ENCODE results near the gene TIGD1.
"Not testable (repeated sequence)": the region's sequence is repeated elsewhere in the genome, so short reads cannot be mapped to it uniquely, and the experiment has no call there.

TIGD1 gene

DNA sequence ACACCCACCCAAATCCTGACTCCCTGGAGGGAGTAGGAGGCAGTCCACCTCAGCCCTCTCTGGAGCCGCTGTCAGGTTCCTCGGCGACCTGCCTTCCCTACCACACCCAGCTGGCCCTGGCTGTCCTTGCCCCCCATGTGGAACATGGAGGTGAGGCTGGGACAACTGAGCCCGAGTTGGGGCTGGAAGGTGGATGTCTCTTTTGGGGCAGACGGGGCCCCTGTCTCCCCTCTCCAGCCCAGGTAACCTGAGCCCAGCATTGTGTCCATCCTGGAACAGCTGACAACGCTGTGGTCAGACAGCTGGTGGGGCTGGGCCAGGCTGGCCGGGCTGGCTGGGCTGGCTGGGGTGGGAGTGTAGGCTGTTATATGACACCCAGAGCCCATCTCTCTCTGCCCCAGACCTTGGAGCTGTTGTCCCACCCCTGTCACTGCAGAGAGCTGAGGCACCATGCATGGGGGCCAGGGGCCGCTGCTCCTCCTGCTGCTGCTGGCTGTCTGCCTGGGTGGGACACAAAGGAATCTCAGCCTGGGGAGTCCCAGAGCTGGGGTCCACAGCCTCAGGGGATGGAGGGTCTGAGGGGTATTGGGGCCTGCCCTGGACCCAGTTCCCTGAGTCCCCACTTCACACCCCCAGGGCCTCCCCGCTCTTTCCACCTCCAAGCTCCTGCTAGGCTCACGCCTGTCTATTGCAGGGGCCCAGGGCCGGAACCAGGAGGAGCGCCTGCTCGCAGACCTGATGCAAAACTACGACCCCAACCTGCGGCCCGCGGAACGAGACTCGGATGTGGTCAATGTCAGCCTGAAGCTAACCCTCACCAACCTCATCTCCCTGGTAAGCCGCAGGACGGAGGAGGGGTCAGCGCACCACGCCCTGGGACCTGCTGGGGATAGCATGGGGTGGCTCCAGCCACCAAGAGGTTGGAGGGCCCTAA, 10.8 kb downstream of the TIGD1 start, which contains the start of gene CHRNG:
TSS of gene CHRNG (plus strand) at position 395 of the 934 bp plus-strand sequence. CDS start at position 451, 56 bp downstream.
- DNase-seq (ENCODE audit: low read depth in 2 of 2), result no peak

DNA sequence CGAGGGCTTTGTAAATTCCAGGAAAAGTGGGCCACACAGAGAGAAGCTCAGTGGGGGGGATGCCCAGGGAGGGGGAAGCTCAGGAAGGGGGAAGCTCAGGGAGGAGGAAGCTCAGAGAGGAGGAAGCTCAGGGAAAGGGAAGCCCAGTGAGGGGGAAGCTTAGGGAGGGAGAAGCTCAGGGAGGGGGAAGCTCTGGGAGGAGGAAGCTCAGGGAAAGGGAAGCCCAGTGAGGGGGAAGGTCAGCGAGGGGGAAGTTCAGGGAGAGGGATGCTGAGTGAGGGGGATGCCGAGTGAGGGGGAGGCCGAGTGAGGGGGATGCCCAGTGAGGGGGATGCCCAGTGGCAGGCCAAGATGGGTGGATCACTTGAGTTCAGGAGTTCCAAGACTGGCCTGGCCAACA, 11.7 kb downstream of the TIGD1 start:
- no peak for DNase-seq (ENCODE audit: low read depth in 2 of 2)

DNA sequence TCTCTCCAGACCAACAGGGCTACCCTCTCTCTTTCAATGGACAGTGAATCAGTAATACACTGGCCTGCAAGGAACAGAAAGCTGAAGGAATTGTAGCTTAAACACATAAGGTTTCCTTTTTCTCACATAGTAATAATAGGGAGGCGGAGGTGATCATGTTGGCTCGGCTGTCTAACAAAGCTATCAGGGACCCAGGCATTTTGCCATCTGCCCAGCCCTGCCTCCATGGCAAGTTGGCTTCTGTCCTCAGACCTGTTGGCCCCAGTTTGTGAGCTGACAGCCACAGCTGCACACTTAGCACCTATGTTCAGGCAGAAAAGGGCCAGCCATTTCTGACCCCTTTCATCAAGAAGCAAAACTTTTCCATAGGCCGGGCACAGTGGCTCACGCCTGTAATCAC, 12.9 kb downstream of the TIGD1 start:
- no peak for DNase-seq (ENCODE audit: low read depth in 2 of 2)

DNA sequence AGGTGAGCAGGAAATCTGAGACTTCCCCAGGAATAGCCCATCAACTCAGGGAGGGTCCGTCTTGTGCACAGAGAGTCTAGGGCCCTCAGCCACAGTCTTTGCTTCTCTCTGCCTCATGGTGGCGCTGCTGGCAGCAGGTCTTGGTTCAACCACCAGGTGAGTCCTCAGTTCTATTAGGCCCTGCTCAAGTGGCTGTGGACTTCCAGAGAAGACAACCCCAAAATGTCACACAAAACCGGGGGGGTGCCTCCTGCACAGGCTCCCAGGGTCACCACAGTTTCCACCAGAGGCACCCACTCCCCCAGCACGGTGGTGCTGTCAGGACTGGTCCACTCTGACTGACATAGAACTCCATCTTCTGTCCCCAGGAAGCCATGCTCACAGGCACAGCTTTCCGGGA, 13.3 kb downstream of the TIGD1 start:
- DNase-seq (ENCODE audit: low read depth in 2 of 2), result no peak

DNA sequence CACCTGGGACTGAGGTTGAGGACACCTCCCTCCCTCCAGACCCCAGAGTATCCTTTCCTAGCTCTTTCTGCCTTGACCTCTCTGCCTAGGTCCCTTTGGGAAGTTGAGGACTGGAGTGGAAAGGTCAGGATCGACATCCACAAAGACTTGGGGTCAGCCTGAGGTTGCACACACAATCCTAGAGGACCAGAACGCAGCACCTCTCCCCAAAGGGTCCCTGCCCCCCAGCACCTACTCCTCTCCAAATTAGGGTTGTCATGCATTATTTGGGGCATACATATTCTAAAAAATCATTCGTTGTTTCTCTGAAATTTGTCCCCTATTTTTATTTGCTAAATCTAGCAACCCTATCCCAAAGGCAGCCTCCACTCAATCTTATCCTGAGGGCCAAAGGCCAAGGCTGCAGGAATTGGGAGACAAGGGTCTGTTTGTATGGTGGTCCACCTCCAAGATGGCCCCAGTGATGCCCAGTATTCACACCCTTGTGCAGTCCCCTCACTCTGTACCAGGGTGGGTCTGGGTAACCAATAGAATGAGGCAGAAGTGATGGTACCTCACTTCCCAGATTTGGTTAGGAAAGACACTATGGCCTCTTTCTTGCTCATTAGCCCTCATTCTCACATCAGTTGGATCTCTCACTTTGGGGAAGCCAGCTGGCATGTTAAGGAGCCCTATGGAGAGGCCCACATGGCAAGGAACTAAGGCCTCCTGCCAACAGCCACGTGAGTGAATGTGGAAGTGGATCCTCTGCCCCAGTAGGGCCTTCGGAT, 14.4 kb downstream of the TIGD1 start:
- no peak for DNase-seq (ENCODE audit: low read depth in 2 of 2)

DNA sequence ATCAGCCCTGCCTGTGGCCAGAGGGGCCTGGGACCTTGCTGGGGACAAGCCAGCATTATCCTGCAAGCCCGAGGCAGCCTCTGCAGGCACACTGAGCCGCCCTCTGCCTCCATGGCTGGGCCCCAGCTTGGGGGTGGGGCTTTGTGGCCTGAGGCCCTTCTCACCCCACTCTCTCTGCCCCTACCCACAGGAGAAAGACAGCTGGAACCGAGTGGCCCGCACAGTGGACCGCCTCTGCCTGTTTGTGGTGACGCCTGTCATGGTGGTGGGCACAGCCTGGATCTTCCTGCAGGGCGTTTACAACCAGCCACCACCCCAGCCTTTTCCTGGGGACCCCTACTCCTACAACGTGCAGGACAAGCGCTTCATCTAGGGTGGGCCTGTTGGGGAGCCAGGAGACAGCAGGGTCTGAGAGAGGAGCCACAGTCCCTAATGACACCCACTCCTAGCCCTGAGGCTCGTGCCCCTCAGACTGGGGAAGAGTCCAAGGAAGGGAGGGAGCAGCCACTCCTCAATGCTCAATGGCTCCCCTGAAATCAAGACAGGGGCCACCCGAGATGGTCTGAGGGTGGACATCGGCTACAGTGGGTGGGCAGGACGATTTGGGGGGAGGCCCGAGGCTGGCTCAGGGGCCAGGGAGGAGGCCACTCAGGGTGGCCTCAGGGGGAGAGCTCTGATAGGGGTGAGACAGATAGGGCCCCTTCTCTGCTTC, 15.3 kb downstream of the TIGD1 start:
- DNase-seq (ENCODE audit: low read depth in 2 of 2), result no peak

DNA sequence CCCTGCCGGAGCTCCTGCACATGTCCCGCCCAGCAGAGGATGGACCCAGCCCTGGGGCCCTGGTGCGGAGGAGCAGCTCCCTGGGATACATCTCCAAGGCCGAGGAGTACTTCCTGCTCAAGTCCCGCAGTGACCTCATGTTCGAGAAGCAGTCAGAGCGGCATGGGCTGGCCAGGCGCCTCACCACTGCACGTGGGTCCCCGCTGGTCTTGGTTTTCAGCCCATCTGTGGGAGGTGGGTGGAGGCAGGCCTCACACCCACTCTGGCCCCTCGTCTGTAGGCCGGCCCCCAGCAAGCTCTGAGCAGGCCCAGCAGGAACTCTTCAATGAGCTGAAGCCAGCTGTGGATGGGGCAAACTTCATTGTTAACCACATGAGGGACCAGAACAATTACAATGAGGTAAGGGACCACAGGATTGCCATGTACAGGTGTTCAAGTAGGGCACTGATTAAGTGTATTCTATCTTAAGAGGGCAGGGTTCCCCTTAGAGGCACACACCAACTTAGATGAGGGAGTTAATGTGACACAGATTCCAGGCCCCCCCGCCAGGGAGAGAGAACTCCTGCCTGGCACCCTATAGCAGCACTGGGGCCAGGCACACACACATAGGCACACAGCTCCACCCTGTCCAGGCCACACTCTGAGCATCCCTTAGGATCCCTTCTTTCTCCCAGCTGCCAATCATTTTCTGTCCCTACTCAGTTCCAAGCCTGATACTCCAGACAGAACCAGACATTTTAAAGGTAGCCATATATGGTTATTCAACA, 16.2 kb downstream of the TIGD1 start:
- DNase-seq (ENCODE audit: low read depth in 2 of 2), result no peak

DNA sequence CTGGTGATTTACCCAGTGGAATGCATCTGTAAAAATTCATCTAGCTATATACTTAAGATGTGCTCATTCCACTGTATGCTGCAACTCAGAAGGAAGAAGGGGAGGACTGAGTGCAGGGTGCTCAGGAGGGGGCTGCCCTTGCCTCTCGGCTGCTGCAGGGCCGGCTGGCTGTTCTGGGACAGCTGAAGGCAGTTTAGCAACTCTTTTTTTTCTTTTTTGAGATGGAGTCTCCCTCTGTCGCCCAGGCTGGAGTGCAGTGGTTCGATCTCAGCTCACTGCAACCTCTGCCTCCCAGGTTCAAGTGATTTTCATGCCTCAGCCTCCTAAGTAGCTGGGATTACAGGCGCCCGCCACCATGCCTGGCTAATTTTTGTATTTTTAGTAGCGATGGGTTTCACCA, 17.5 kb downstream of the TIGD1 start:
- DNase-seq (ENCODE audit: low read depth in 2 of 2), result not testable (repeated sequence)

DNA sequence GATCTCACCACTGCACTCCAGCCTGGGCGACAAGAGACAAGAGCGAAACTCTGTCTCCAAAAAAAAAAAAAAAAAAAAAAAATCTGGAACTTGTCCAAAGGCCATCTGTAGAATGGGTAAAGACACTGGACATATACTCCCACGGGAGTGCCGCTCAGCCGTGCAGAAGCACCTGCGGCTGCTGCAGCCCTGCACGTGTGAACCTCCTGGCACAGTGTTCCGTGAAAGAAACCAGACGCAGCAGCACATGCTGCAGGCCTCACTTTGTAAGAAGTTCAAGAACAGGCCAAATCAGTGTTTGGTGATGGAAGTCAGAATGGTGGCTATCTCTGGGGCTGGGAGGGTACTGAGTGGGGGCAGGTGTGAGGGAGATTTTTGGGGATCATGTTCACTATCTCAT, 17.9 kb downstream of the TIGD1 start:
- no peak for DNase-seq (ENCODE audit: low read depth in 2 of 2)

DNA sequence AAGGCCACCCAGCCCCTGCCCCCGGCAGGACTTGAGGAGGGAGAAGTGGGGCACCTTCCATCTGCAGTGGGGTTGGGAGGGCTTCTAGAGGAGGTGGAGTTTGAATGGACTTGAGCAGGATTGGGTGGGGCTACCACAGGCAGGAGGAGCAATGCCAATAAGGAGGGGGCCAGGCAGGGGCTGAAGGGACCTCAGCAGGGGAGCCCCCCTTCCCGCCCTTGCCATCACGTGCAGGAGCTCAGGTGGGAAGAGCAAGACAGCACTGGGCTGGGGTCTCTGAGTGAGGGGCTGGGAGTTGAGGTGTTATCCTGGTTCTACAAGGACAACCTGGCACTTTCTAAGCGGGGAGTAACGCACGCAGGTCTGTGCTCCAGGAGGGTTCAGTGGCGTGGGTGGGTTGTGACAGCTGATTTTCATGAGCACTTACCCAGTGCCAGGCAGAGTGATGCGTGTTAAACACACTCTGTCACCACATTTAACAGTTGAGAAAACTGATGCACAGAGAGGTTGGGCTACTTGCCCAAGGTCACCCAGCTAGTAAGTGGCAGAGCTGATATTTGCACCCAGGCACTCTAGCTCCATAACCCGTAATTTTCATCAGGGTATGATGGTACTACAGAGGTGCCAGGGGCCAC, 19.6 kb downstream of the TIGD1 start:
- DNase-seq (ENCODE audit: low read depth in 2 of 2), result no peak

DNA sequence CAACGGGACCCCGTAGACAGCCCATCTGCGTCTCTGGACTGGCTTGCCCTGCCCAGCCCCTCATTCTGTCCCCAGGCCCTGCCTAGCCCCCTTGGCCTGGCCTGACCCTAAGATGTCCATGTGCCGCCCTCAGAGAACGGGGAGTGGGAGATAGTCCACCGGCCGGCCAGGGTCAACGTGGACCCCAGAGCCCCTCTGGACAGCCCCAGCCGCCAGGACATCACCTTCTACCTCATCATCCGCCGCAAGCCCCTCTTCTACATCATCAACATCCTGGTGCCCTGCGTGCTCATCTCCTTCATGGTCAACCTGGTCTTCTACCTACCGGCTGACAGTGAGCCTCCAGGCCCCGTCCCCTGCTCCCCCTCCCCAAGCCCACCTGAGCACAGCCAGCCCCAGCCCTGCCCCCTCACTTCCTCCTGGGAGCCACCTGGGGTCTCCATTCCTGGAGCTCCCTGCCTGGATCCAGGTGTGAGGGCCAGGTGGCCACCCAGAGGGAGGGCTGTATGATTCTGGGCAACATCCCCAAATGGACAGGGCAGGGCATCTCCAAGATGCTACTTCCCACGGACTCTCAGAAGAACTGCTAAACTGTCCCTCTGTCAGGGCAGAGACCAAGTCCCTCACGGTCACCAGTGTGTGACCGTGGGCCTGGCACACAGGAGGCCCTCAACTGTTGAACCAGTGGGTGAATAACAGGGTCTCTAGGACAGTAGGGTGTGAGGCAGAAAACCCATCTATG, 20.4 kb downstream of the TIGD1 start:
- no peak for DNase-seq (ENCODE audit: low read depth in 2 of 2)

DNA sequence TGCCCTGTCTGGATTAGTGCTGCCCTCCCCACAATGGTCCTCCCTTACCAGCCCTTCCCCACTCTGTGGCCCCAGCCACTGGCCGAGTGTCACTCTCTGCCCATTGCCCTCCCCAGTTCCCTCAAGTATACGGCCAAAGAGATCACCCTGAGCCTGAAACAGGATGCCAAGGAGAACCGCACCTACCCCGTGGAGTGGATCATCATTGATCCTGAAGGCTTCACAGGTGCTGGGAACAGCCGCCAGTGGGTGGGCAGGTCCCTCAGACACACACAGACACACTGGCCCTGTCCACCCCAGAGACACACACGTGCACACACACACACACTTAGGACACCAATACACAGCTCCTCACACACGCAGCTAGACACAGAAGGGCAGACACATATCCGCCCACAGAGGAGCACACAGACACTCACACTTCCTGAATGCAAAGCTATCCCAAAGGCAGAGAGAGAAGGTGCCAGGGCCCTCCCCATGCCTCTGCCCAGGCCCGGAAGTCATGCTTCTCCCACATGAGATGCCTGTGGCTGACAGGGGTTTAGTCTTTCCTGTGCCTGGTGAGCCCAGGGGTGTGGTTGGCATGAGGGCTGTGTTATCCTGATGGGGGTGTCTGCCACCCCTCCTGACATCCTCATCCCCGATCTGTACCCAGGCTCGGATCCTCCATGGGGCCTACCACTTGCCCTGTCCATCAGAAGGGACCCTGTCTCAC, 21.5 kb downstream of the TIGD1 start:
- DNase-seq (ENCODE audit: low read depth in 2 of 2), result no peak

DNA sequence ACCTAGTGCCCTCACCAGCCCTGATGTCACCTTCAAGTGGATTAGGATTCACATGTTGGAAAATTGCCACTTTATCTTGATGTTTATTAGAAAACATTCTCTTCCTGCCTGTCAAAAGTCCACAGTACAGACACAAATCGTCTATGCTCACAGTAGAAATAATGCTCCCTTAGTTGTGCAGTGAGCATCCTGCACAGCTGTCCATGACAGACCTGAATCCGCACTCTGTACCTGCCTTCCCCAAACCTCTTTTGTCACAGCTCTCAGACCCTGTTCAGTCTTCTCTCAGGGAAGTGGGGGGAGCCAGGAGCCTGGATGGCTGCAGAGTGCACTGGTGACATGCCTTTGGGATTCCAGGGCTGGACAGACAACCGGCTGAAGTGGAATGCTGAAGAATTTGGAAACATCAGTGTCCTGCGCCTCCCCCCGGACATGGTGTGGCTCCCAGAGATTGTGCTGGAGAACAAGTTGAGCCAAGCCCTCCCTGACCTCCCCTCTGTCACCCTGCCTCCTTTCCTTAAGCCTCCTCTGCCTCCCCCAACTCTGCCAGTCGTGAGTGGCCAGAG, 22.4 kb downstream of the TIGD1 start:
- no peak for DNase-seq (ENCODE audit: low read depth in 2 of 2)

DNA sequence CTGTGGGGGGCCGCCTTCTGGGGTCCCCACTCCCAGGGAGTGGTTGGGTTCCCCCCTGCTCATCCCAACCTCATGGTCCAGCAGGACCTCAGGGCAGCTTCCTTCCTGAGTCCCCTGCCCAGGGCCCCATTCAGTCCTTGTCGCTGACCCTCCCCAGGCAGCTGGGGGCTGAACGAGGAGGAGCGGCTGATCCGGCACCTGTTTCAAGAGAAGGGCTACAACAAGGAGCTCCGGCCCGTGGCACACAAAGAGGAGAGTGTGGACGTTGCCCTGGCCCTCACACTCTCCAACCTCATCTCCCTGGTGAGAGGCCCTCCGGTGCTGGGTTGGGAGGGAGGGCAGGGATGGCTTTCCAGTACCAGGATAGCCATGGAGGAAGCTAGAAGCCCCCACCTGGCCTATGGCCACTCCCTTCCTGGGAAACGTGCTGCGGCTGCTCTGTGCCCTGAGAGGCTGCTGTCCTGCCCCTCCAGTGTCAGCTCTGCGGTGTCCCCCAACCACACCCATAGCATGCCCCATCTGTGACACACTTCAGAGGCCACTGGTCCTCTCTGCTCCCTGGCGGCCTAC, 23.9 kb downstream of the TIGD1 start:
- DNase-seq (ENCODE audit: low read depth in 2 of 2), result no peak

DNA sequence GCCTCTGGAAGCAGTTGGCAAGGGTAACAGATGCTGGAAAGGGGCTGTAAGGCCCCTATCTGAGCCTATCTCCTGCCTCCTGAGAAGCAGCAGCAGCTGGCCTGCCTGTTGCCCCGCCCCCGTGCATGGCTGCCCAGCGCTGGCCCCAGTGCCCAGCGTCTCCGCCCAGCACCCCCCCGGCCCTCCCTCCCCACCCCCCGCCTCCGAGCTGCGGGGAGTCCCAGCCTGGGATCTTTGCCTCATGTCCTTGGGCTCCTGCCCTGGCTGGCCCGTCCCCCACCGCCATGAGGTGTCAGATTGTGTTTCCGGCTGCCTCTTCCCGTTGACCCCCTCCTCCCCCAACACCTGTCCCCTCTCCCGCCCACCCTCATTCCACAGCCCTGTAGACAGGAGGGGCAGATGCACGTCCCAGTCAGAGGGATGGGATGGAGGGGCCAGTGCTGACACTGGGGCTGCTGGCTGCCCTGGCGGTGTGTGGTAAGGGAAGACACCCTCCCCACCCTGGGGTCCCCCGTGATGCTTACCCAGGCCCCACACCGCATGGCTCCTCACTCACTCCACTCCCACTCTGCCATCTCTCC, 24.5 kb downstream of the TIGD1 start, which contains the start of gene CHRND:
TSS of gene CHRND (plus strand) at position 370 of the 581 bp plus-strand sequence. CDS start at position 426, 56 bp downstream.
- no peak for DNase-seq (ENCODE audit: low read depth in 2 of 2)

DNA sequence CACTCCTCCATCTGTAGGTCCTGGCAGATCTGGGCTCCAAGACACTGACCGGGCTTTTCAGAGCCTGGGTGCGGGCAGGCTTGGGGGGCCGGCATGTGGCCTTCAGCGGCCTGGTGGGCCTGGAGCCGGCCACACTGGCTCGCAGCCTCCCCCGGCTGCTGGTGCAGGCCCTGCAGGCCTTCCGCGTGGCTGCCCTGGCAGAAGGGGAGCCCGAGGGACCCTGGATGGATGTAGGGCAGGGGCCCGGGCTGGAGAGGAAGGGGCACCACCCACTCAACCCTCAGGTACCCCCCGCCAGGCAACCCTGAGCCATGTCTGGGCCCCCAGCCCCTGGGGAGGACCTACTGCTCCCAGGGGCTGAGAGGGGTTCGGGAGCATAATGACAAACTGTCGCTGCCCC, 25.2 kb downstream of the TIGD1 start:
- DNase-seq (ENCODE audit: low read depth in 2 of 2), result no peak

DNA sequence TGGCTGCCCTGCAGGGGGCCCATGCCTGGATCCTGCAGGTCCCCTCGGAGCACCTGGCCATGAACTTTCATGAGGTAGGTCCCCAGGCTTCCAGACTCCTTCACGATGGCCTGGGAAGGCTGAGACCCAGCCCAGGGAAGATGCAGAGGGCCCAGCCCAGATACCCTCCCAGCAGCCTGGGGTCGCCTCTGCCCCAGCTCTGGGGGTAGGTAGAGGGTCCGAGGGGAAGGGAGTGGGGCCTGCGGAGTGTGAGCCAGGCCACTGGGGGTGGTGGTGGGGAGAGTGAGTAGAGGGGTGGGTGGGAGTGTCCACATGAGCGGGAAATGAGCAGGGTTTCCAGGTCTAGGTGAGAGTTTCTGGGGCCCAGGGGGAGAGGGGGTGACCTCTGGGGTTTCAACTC, 25.6 kb downstream of the TIGD1 start:
- DNase-seq (ENCODE audit: low read depth in 2 of 2), result no peak

Measured in stimulated activated CD8-positive, alpha-beta memory T cell treated with anti-CD3 and anti-CD28 coated beads, Interleukin-2, amount 100 ng/mL, for 48 hours (primary cell).